Measurements from ENCODE around the gene TTC4. TPM values are rescaled to one million over a fixed set of nuclear protein-coding genes. Genes with fewer than 3 reads are reported as not detected.

TTC4 gene
- total RNA-seq, 3 donors from 2014 or later = 12.1 to 16.7 (median 15.2) TPM

GRCh38 chr1:54697896-54698295, 17.8 kb upstream of the TTC4 start:
- Histone ChIP-seq H3K36me3 (ENCODE audit: low read depth) (no peaks in the 10 kb centered on the region), H3K4me3 (no peak overlapping the region), H3K4me1 (ENCODE audit: low read depth) (no peaks in the 10 kb centered on the region), H3K9me3 (no peaks in the 10 kb centered on the region)
- ATAC-seq (no peak), DNase-seq (no peak)
- intact Hi-C loops (cut with DNase I, micrococcal nuclease) = no loop called here
- TF ChIP-seq CTCF (IDR thresholded peaks at IDR 0.05) = no peak

GRCh38 chr1:54698346-54698745, 17.3 kb upstream of the TTC4 start:
- DNase-seq (no peak), ATAC-seq (no peak)
- Histone ChIP-seq H3K9me3 (no peaks in the 10 kb centered on the region), H3K4me1 (ENCODE audit: low read depth) (no peaks in the 10 kb centered on the region), H3K4me3 (no peak overlapping the region), H3K36me3 (ENCODE audit: low read depth) (no peaks in the 10 kb centered on the region)
- TF ChIP-seq CTCF (IDR thresholded peaks at IDR 0.05) = no peak
- intact Hi-C loops (cut with DNase I, micrococcal nuclease) = no loop called here

- intact Hi-C loops (cut with DNase I, micrococcal nuclease) = no loop called here
Measured at GRCh38 chr1:54699936-54700525, 15.6 kb upstream of the TTC4 start.

GRCh38 chr1:54701066-54701465, 14.6 kb upstream of the TTC4 start:
- Histone ChIP-seq H3K9me3 (no peaks in the 10 kb centered on the region), H3K4me3 (no peak overlapping the region), H3K36me3 (ENCODE audit: low read depth) (no peaks in the 10 kb centered on the region), H3K4me1 (ENCODE audit: low read depth) (no peaks in the 10 kb centered on the region)
- no peak for TF ChIP-seq CTCF (IDR thresholded peaks at IDR 0.05)
- no peak for DNase-seq
- no peak for ATAC-seq
- intact Hi-C loops (cut with DNase I, micrococcal nuclease) = no loop called here

More at GRCh38 chr1:54699936-54700525, 15.6 kb upstream of the TTC4 start:
- ATAC-seq = no peak
- Histone ChIP-seq H3K4me3 (no peak overlapping the region), H3K36me3 (ENCODE audit: low read depth) (no peaks in the 10 kb centered on the region), H3K9me3 (no peaks in the 10 kb centered on the region), H3K4me1 (ENCODE audit: low read depth) (no peaks in the 10 kb centered on the region)
- no peak for DNase-seq
- no peak for TF ChIP-seq CTCF (IDR thresholded peaks at IDR 0.05)

- ATAC-seq (no peak), DNase-seq (no peak)
- H3K9me3 ChIP-seq = no peaks in the 10 kb centered on the region
- no peaks in the 10 kb centered on the region for H3K36me3 ChIP-seq (ENCODE audit: low read depth)
- H3K4me3 ChIP-seq = no peak overlapping the region
- TF ChIP-seq CTCF (IDR thresholded peaks at IDR 0.05) = no peak
- intact Hi-C loops (cut with DNase I, micrococcal nuclease) = no loop called here
- H3K4me1 ChIP-seq (ENCODE audit: low read depth) = no peaks in the 10 kb centered on the region
Measured at GRCh38 chr1:54701996-54702395, 13.7 kb upstream of the TTC4 start.

GRCh38 chr1:54703471-54703870, 12.2 kb upstream of the TTC4 start:
- intact Hi-C loops (cut with DNase I, micrococcal nuclease) = no loop called here
- H3K36me3 ChIP-seq (ENCODE audit: low read depth) = no peaks in the 10 kb centered on the region
- H3K9me3 ChIP-seq = no peaks in the 10 kb centered on the region
- no peaks in the 10 kb centered on the region for H3K4me1 ChIP-seq (ENCODE audit: low read depth)
- ATAC-seq (no peak), DNase-seq (no peak)
- no peak for TF ChIP-seq CTCF (IDR thresholded peaks at IDR 0.05)
- H3K4me3 ChIP-seq = no peak overlapping the region

Data from mucosa of descending colon (tissue), 3 donors.